ENCODE measurements around the gene SLC22A23. TPM values are rescaled to one million over a fixed set of nuclear protein-coding genes. Genes with fewer than 3 reads are reported as not detected.

The SLC22A23 gene
- total RNA-seq, 1 donor from 2014 or later = 0.95 TPM

- TF ChIP-seq CTCF (IDR thresholded peaks at IDR 0.05) = no peak
- DNase-seq (no peak), ATAC-seq (ENCODE audit: low read depth) (no peak)
- H3K4me3 Mint-ChIP-seq = no peak overlapping the region
- H3K36me3 Mint-ChIP-seq (ENCODE audit: low read depth) = peaks cover 62% of the 10 kb centered on the region
- intact Hi-C loops (cut with micrococcal nuclease) = no loop called here
- no peak overlapping the region for H3K27ac Mint-ChIP-seq
- H3K27me3 Mint-ChIP-seq = no peaks in the 10 kb centered on the region
- POLR2A ChIA-PET = no interaction called here
- peaks cover 2% of the 10 kb centered on the region for H3K4me1 Mint-ChIP-seq
- no peaks in the 10 kb centered on the region for H3K9me3 Mint-ChIP-seq
- CTCF ChIA-PET = interaction anchor here (0.7 kb wide), 1 partner anchor 463 kb away, joined by 3 read pairs; no protein-coding TSS in a partner anchor
Measured at GRCh38 chr6:3270258-3270657, 186.6 kb downstream of the SLC22A23 start.

DNA sequence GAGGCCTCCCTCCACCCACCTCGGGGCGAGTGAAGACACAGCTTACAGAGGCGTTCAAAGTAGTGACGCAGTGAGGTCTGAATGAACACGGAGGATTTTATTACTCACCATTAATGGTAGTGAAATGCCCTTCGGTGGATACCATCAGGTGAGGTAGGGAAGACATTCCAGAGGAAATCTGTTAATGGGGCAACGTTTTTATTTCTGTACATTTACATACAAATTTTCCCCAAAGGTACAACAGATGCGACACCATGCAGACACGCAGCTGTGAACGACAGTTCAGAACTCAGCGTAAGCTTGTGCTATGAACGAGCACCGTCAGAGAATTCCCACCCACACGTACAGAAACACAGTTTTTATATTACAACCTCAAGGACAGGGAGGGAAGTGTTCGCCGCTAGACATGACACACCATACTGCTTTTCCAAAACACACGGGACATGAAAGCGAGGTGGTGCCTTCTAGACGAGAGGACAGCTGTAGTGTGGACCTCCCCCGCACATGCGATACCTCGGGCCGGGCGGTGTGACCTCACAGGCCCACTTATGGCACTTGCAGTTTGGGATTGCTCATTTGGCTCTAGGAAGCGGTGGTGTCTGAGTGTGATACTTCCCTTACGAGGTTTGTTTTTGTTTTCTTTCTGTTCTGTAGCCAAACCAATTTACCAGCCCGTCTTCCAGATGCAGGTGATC is 187.4 kb downstream of the SLC22A23 start:
- Mint-ChIP-seq H3K36me3 (ENCODE audit: low read depth) (peaks cover 71% of the 10 kb centered on the region), H3K4me3 (no peak overlapping the region), H3K27ac (no peak overlapping the region), H3K27me3 (no peaks in the 10 kb centered on the region), H3K9me3 (no peaks in the 10 kb centered on the region), H3K4me1 (peaks cover 2% of the 10 kb centered on the region)
- ChIA-PET POLR2A (no interaction called here), CTCF (no interaction called here)
- no peak for DNase-seq
- intact Hi-C loops (cut with micrococcal nuclease) = no loop called here
- TF ChIP-seq CTCF (IDR thresholded peaks at IDR 0.05) = no peak
- no peak for ATAC-seq (ENCODE audit: low read depth)

GRCh38 chr6:3268680-3269079 is 188.2 kb downstream of the SLC22A23 start:
- CTCF ChIA-PET = no interaction called here
- Mint-ChIP-seq H3K27me3 (no peaks in the 10 kb centered on the region), H3K4me1 (peaks cover 2% of the 10 kb centered on the region), H3K4me3 (no peak overlapping the region), H3K36me3 (ENCODE audit: low read depth) (peaks cover 76% of the 10 kb centered on the region), H3K27ac (no peak overlapping the region), H3K9me3 (no peaks in the 10 kb centered on the region)
- intact Hi-C loops (cut with micrococcal nuclease) = no loop called here
- no peak for TF ChIP-seq CTCF (IDR thresholded peaks at IDR 0.05)
- POLR2A ChIA-PET = no interaction called here
- DNase-seq = no peak
- no peak for ATAC-seq (ENCODE audit: low read depth)

GRCh38 chr6:3267162-3267561 is 189.7 kb downstream of the SLC22A23 start:
- Mint-ChIP-seq H3K4me1 (peaks cover 14% of the 10 kb centered on the region), H3K9me3 (no peaks in the 10 kb centered on the region), H3K36me3 (ENCODE audit: low read depth) (peaks cover 76% of the 10 kb centered on the region), H3K27me3 (no peaks in the 10 kb centered on the region), H3K4me3 (no peak overlapping the region), H3K27ac (no peak overlapping the region)
- CTCF ChIA-PET = no interaction called here
- no peak for TF ChIP-seq CTCF (IDR thresholded peaks at IDR 0.05)
- no peak for ATAC-seq (ENCODE audit: low read depth)
- POLR2A ChIA-PET = no interaction called here
- no peak for DNase-seq
- intact Hi-C loops (cut with micrococcal nuclease) = no loop called here

DNA sequence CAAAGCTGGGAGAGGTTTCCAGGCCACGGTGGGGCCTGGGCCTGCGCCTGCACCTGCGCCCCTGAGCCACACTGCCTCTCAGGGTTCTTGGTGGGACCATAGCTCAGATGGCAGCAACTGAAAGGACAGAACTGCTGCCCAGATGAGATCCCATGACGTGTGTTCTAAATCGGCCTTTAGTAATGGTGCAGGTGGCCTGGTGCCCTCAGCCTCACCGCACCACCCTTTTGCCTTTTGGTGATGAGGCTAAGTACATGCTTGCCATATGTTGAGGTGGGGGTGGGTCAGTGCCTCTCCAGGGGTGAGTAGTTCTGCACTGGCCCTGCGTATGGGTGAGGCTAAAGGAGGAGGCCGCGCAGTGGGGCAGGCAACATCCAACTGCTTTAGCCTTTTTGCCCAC is 190.7 kb downstream of the SLC22A23 start:
- no peak overlapping the region for H3K27ac Mint-ChIP-seq
- H3K4me1 Mint-ChIP-seq = peaks cover 24% of the 10 kb centered on the region
- DNase-seq (no peak), ATAC-seq (ENCODE audit: low read depth) (no peak)
- CTCF ChIA-PET = no interaction called here
- no peak for TF ChIP-seq CTCF (IDR thresholded peaks at IDR 0.05)
- no peak overlapping the region for H3K4me3 Mint-ChIP-seq
- peaks cover 70% of the 10 kb centered on the region for H3K36me3 Mint-ChIP-seq (ENCODE audit: low read depth)
- POLR2A ChIA-PET = interaction anchor here (0.7 kb wide), 1 partner anchor 147 kb away, joined by 3 read pairs; no protein-coding TSS in a partner anchor
- H3K9me3 Mint-ChIP-seq = no peaks in the 10 kb centered on the region
- H3K27me3 Mint-ChIP-seq = no peaks in the 10 kb centered on the region
- intact Hi-C loops (cut with micrococcal nuclease) = no loop called here

All from activated B cell treated with CpG ODN at 0.5 μM for 24 hours (primary cell).